Bronchial epithelial cell (primary cell): ENCODE data around the gene ZNF577. TPM values are rescaled to one million over a fixed set of nuclear protein-coding genes. Genes with fewer than 3 reads are reported as not detected.

Experiments used
- DNase-seq: peaks from one replicate; pipeline ENCODE4 v3.0.0-alpha.2; 2010; ENCODE audit warnings: low read depth
- FAIRE-seq: peaks from 2 replicates; lab custom pipeline; 2011; peaks lifted over from hg19 to GRCh38; lab: Jason Lieb, UNC
- H3K27me3 ChIP-seq: 2 replicates; pipeline ENCODE4 v1.5.1; 2011; ENCODE audit warnings: low read length; ENCODE audit not compliant: control insufficient read depth, insufficient read depth
- H3K36me3 ChIP-seq: 2 replicates; pipeline ENCODE4 v1.5.1; 2011; ENCODE audit warnings: low read length; ENCODE audit not compliant: control insufficient read depth, insufficient read depth
- H3K4me3 ChIP-seq: 2 replicates; pipeline ENCODE4 v1.5.1; 2011; ENCODE audit warnings: mild to moderate bottlenecking, low read depth, low read length, control low read depth
- total RNA-seq: library from RNA; depleted of rRNA; stranded (reverse); fragments of >200 nt; gene quantifications from 2 replicates; pipeline ENCODE4 v1.2.1, GENCODE V29; 2014
- TF ChIP-seq, protein P1 (sequence below): IDR thresholded peaks from 2 replicates; pipeline ENCODE4 v1.5.1; 2011; ENCODE audit warnings: mild to moderate bottlenecking, moderate library complexity, low read length, control low read depth, inconsistent platforms; ENCODE audit not compliant: insufficient read depth, severe bottlenecking

ZNF577 gene
- total RNA-seq, 1 donor from 2014 or later, result 5.5 TPM

DNA sequence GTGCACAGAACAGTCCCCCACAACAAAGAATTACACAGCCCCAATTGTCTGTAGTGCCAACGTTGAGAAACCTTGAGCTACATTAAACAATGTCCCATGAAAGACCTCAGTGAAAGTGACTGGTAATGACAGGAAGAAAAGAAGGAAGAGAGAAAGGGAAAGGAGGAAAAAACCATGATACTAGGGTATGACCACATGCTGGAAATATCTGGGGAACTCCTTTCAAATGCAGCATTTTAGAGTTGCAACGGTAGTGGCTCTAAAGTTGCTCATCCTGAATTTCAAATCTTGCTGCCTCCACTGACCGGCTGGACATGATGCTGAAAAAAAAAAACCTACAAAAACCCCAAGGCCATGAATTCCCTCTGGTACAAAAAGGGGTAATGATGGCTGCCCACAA is 66.3 kb downstream of the ZNF577 start:
- Histone ChIP-seq H3K36me3 (no peaks in the 10 kb centered on the region), H3K27me3 (no peaks in the 10 kb centered on the region), H3K4me3 (no peak overlapping the region)
- TF ChIP-seq, protein P1, sequence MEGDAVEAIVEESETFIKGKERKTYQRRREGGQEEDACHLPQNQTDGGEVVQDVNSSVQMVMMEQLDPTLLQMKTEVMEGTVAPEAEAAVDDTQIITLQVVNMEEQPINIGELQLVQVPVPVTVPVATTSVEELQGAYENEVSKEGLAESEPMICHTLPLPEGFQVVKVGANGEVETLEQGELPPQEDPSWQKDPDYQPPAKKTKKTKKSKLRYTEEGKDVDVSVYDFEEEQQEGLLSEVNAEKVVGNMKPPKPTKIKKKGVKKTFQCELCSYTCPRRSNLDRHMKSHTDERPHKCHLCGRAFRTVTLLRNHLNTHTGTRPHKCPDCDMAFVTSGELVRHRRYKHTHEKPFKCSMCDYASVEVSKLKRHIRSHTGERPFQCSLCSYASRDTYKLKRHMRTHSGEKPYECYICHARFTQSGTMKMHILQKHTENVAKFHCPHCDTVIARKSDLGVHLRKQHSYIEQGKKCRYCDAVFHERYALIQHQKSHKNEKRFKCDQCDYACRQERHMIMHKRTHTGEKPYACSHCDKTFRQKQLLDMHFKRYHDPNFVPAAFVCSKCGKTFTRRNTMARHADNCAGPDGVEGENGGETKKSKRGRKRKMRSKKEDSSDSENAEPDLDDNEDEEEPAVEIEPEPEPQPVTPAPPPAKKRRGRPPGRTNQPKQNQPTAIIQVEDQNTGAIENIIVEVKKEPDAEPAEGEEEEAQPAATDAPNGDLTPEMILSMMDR, result no peak
- FAIRE-seq (no peak), DNase-seq (no peak)

Other genes with a start within 250 kb of the ZNF577 start
- gene SIGLEC14, start 241.1 kb downstream of the ZNF577 start, total RNA-seq, result not detected in 2 replicates
- 1.1 and 3.2 TPM in 2 replicates for gene SPACA6, start 194.6 kb downstream of the ZNF577 start, total RNA-seq
- 0.13 and 0.26 TPM in 2 replicates for gene HAS1, start 164.0 kb downstream of the ZNF577 start, total RNA-seq
- not detected in 2 replicates for gene FPR1, start 136.1 kb downstream of the ZNF577 start, total RNA-seq
- not detected in 2 replicates for gene FPR2, start 126.8 kb downstream of the ZNF577 start, total RNA-seq
- not detected in 2 replicates for gene FPR3, start 92.8 kb downstream of the ZNF577 start, total RNA-seq
- 8.4 and 13.4 TPM in 2 replicates for gene ZNF649, start 17.1 kb upstream of the ZNF577 start, total RNA-seq
- gene ZNF613, start 39.5 kb upstream of the ZNF577 start, total RNA-seq, result 6.8 and 8.3 TPM in 2 replicates
- 11.6 TPM in 2 replicates for gene ZNF350, start 98.9 kb upstream of the ZNF577 start, total RNA-seq
- 9.0 and 12.4 TPM in 2 replicates for gene ZNF615, start 120.3 kb upstream of the ZNF577 start, total RNA-seq
- 8.1 and 9.0 TPM in 2 replicates for gene ZNF614, start 140.4 kb upstream of the ZNF577 start, total RNA-seq
- gene ZNF432, start 160.9 kb upstream of the ZNF577 start, total RNA-seq, result 8.2 and 17.2 TPM in 2 replicates
- 35.3 and 57.4 TPM in 2 replicates for gene ZNF841, start 207.8 kb upstream of the ZNF577 start, total RNA-seq